SK-N-DZ (cell line): Measurements from ENCODE around the gene FAM187B.
A peak's percentile ranks its signal among the peaks of the same experiment; 100 is the strongest.
"Not testable (repeated sequence)": the region's sequence is repeated elsewhere in the genome, so short reads cannot be mapped to it uniquely, and the experiment has no call there.

Source experiments
- DNase-seq: peaks from one replicate; pipeline ENCODE4 v3.0.0-alpha.2; 2015; ENCODE audit warnings: low spot score

The FAM187B gene

GRCh38 chr19:35213663-35214632 is 14.6 kb downstream of the FAM187B start:
- peak; percentile 3 for DNase-seq

GRCh38 chr19:35212241-35212640 is 16.3 kb downstream of the FAM187B start:
- DNase-seq: no peak

- DNase-seq: no peak
Observed at GRCh38 chr19:35211545-35212230, 16.9 kb downstream of the FAM187B start.

- DNase-seq: no peak
Observed at GRCh38 chr19:35209646-35210045, 18.9 kb downstream of the FAM187B start.

GRCh38 chr19:35208121-35208520 is 20.4 kb downstream of the FAM187B start:
- DNase-seq: no peak

GRCh38 chr19:35207391-35207871 is 21.1 kb downstream of the FAM187B start:
- no peak for DNase-seq

GRCh38 chr19:35206855-35207254 is 21.7 kb downstream of the FAM187B start:
- DNase-seq: no peak

- no peak for DNase-seq
Observed at GRCh38 chr19:35206379-35206778, 22.2 kb downstream of the FAM187B start.

- DNase-seq: no peak
Observed at GRCh38 chr19:35205733-35206323, 22.7 kb downstream of the FAM187B start.

GRCh38 chr19:35204799-35205732 is 23.5 kb downstream of the FAM187B start:
- no peak for DNase-seq

GRCh38 chr19:35202722-35203688 is 25.5 kb downstream of the FAM187B start:
- DNase-seq: no peak

GRCh38 chr19:35199481-35199880 is 29.1 kb downstream of the FAM187B start:
- DNase-seq: no peak

- not testable (repeated sequence) for DNase-seq
Observed at GRCh38 chr19:35196861-35197260, 31.7 kb downstream of the FAM187B start.

- DNase-seq: no peak
Observed at GRCh38 chr19:35195830-35196229, 32.7 kb downstream of the FAM187B start.

GRCh38 chr19:35194012-35194984 is 34.2 kb downstream of the FAM187B start:
- DNase-seq: no peak

- DNase-seq: no peak
Observed at GRCh38 chr19:35184884-35185283, 43.7 kb downstream of the FAM187B start.

- no peak for DNase-seq
Observed at GRCh38 chr19:35184267-35184666, 44.3 kb downstream of the FAM187B start.

GRCh38 chr19:35181387-35181786 is 47.2 kb downstream of the FAM187B start:
- DNase-seq: no peak

- DNase-seq: no peak
Observed at GRCh38 chr19:35179830-35180229, 48.7 kb downstream of the FAM187B start.
